NCI-H1436 treated with DMSO at 0.1 percent for 48 hours (cell line): ENCODE measurements around the gene CENPK.
"Not testable (repeated sequence)": the region's sequence is repeated elsewhere in the genome, so short reads cannot be mapped to it uniquely, and the experiment has no call there.

ENCODE experiments used
- DNase-seq: peaks from one replicate; lab custom pipeline; 2025; lab: John Stamatoyannopoulos, UW

Gene CENPK

GRCh38 chr5:65562731-65563701 lies at the start of gene CENPK, which contains the start of gene PPWD1:
Gene CENPK (minus strand): TSS chr5:65563168. CDS start chr5:65554907, 8,261 bp downstream.
Gene PPWD1 (plus strand): TSS chr5:65563296. CDS start chr5:65563311, 15 bp downstream.
- DNase-seq = peak; percentile 88

GRCh38 chr5:65612298-65612907 lies 49.4 kb upstream of the CENPK start:
- DNase-seq = no peak

GRCh38 chr5:65611524-65611923 lies 48.6 kb upstream of the CENPK start:
- DNase-seq = peak; percentile 77

GRCh38 chr5:65601761-65602160 lies 38.8 kb upstream of the CENPK start:
- not testable (repeated sequence) for DNase-seq

- no peak for DNase-seq
These were observed 25.7 kb upstream of the CENPK start for GRCh38 chr5:65588694-65589093.

GRCh38 chr5:65577141-65577540 lies 14.2 kb upstream of the CENPK start:
- DNase-seq = no peak

- no peak for DNase-seq
These were observed 7.7 kb upstream of the CENPK start for GRCh38 chr5:65570598-65571226.

- DNase-seq = no peak
These were observed 3.5 kb upstream of the CENPK start for GRCh38 chr5:65566505-65566904.

GRCh38 chr5:65563777-65564176 lies 809 bp upstream of the CENPK start:
- no peak for DNase-seq

GRCh38 chr5:65556718-65557117 lies 6.2 kb downstream of the CENPK start:
- no peak for DNase-seq

- DNase-seq = no peak
These were observed 6.8 kb downstream of the CENPK start for GRCh38 chr5:65556181-65556580.

GRCh38 chr5:65555287-65555686 lies 7.7 kb downstream of the CENPK start:
- DNase-seq = no peak

- DNase-seq = no peak
These were observed 9.0 kb downstream of the CENPK start for GRCh38 chr5:65553941-65554340.

GRCh38 chr5:65548281-65548680 lies 14.7 kb downstream of the CENPK start:
- DNase-seq = no peak

- no peak for DNase-seq
These were observed 16.8 kb downstream of the CENPK start for GRCh38 chr5:65546141-65546540.

GRCh38 chr5:65544473-65544872 lies 18.5 kb downstream of the CENPK start:
- no peak for DNase-seq

- DNase-seq = no peak
These were observed 23.1 kb downstream of the CENPK start for GRCh38 chr5:65539827-65540226.

- DNase-seq = no peak
These were observed 27.4 kb downstream of the CENPK start for GRCh38 chr5:65535529-65535987.

GRCh38 chr5:65530904-65531303 lies 32.1 kb downstream of the CENPK start:
- DNase-seq = no peak

- no peak for DNase-seq
These were observed 37.2 kb downstream of the CENPK start for GRCh38 chr5:65525726-65526125.

- no peak for DNase-seq
These were observed 50.6 kb downstream of the CENPK start for GRCh38 chr5:65512170-65512937.

- DNase-seq = no peak
These were observed 54.0 kb downstream of the CENPK start for GRCh38 chr5:65508978-65509377.
